Lower lobe of right lung (tissue), 2 donors: ENCODE results near the gene BTNL3. TPM values are rescaled to one million over a fixed set of nuclear protein-coding genes. Genes with fewer than 3 reads are reported as not detected.

ENCODE experiments used
- ATAC-seq, 2 donors: fragments of 200-7000 bp; cut with Tn5 transposase; one replicate each; pipeline ENCODE4 v1.9.1; 2020 to 2022; ENCODE audit warnings: mild to moderate bottlenecking in 2 of 2, moderate library complexity in 2 of 2
- DNase-seq: peaks from one replicate; pipeline ENCODE4 v3.0.0-alpha.2; 2020
- H3K27ac ChIP-seq: fragments of 200-600 bp; one replicate; pipeline ENCODE4 v1.8.0; 2022
- H3K27me3 ChIP-seq: fragments of 200-600 bp; one replicate; pipeline ENCODE4 v1.8.0; 2022; ENCODE audit warnings: low read depth
- H3K36me3 ChIP-seq: fragments of 200-600 bp; one replicate; pipeline ENCODE4 v1.8.0; 2022; ENCODE audit warnings: mild to moderate bottlenecking
- H3K4me1 ChIP-seq: fragments of 200-600 bp; one replicate; pipeline ENCODE4 v1.8.0; 2022
- H3K4me3 ChIP-seq: fragments of 200-600 bp; one replicate; pipeline ENCODE4 v1.8.0; 2022; ENCODE audit warnings: mild to moderate bottlenecking
- H3K9me3 ChIP-seq: fragments of 200-600 bp; one replicate; pipeline ENCODE4 v1.8.0; 2022
- intact Hi-C: fragments of 100-400 bp; cut with DNase I; formaldehyde crosslinking; loops from one replicate; pipeline ENCODE4 v1.11.0; 2022
- total RNA-seq: library from RNA; stranded (reverse); fragmentation: NEBNext Ultra II Directional; extraction: Animal tissue kit (Norgen Biotek cat#: 25700); gene quantifications from one replicate; pipeline ENCODE4 v1.2.1, GENCODE V29; 2021
- TF ChIP-seq, protein P1 (sequence below): fragments of 200-600 bp; IDR thresholded peaks from one replicate; pipeline ENCODE4 v1.8.0; 2022; ENCODE audit warnings: antibody characterized with exemption, mild to moderate bottlenecking
- donor health status: DM: no; HTN: yes; CAD: no; lungs with severe emphysema.

BTNL3 gene
- total RNA-seq, 1 donor from 2014 or later = not detected

DNA sequence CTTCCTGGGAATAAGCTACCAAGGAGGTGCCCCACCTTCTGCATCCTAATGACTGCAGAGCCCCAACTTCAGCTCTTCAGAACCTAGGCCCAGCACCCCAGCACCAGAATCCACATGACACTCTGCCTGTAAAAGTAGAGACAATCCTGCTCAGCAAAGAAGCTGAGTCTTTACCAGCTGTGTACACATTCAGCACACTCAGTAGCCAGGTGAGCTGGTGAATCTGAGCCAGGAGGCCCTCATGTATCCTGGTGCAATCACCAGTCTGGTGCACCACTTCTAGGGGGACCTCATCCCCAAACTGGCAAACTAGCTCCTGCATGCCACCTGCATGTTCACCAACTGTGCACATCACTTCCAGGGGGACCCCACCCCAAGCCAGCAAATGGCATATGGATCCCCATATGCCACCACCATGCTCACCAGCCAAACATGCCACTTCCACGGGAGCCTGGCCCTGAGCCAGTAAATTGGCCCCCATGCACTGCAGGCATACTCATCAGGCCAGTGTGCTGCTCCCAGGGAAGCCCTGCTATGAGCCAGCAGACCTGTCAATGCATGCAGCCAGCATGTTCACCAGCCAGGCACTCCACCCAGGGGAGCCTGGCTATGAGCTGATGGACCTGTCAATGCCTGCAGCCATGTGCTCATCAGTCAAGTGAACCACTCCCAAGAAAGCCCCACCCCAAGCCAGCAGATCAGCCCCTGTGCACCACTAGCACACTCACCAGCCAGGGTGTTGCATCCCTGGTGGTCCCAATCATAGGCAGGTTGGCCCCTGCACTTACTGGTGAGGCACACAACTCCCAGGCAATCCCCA lies 35.8 kb downstream of the BTNL3 start:
- intact Hi-C loops = no loop called here
- DNase-seq (no peak), ATAC-seq (no peak)
- H3K4me3 ChIP-seq = no peak overlapping the region
- H3K27me3 ChIP-seq = no peaks in the 10 kb centered on the region
- no peak overlapping the region for H3K27ac ChIP-seq
- TF ChIP-seq, protein P1, sequence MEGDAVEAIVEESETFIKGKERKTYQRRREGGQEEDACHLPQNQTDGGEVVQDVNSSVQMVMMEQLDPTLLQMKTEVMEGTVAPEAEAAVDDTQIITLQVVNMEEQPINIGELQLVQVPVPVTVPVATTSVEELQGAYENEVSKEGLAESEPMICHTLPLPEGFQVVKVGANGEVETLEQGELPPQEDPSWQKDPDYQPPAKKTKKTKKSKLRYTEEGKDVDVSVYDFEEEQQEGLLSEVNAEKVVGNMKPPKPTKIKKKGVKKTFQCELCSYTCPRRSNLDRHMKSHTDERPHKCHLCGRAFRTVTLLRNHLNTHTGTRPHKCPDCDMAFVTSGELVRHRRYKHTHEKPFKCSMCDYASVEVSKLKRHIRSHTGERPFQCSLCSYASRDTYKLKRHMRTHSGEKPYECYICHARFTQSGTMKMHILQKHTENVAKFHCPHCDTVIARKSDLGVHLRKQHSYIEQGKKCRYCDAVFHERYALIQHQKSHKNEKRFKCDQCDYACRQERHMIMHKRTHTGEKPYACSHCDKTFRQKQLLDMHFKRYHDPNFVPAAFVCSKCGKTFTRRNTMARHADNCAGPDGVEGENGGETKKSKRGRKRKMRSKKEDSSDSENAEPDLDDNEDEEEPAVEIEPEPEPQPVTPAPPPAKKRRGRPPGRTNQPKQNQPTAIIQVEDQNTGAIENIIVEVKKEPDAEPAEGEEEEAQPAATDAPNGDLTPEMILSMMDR = no peak
- H3K4me1 ChIP-seq = no peaks in the 10 kb centered on the region
- H3K9me3 ChIP-seq = peaks cover 12% of the 10 kb centered on the region
- H3K36me3 ChIP-seq = no peaks in the 10 kb centered on the region

DNA sequence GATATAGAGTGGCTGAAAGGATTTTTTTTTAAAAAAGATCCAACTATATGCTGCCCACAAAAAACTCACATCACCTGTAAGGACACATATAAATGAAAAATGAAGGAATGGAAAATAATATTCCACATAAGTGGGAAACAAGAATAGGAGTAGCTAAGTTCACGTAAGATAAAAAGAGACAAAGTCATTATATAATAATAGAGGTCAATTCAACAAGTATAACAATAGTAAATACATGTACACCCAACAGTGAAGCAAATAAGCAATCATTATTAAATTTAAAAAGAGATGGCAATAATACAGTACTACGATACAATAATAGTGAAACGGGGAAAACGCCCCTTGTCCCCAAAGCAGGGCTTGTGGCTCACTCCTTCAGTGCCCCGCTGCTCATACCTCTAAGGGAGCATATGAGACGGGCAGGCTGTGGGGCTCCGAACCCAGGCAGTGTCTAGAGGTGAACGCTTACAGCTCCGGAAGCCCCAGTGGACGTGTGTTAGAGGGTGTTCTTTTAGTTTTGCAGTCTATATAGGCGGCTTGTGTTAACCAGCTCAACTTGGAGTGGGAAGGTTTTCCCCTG lies 38.9 kb downstream of the BTNL3 start:
- intact Hi-C loops = no loop called here
- Histone ChIP-seq H3K36me3 (no peaks in the 10 kb centered on the region), H3K4me1 (no peaks in the 10 kb centered on the region), H3K4me3 (no peak overlapping the region), H3K27ac (no peak overlapping the region), H3K9me3 (peaks cover 4% of the 10 kb centered on the region), H3K27me3 (no peaks in the 10 kb centered on the region)
- TF ChIP-seq, protein P1 = no peak
- DNase-seq (no peak), ATAC-seq (no peak)

DNA sequence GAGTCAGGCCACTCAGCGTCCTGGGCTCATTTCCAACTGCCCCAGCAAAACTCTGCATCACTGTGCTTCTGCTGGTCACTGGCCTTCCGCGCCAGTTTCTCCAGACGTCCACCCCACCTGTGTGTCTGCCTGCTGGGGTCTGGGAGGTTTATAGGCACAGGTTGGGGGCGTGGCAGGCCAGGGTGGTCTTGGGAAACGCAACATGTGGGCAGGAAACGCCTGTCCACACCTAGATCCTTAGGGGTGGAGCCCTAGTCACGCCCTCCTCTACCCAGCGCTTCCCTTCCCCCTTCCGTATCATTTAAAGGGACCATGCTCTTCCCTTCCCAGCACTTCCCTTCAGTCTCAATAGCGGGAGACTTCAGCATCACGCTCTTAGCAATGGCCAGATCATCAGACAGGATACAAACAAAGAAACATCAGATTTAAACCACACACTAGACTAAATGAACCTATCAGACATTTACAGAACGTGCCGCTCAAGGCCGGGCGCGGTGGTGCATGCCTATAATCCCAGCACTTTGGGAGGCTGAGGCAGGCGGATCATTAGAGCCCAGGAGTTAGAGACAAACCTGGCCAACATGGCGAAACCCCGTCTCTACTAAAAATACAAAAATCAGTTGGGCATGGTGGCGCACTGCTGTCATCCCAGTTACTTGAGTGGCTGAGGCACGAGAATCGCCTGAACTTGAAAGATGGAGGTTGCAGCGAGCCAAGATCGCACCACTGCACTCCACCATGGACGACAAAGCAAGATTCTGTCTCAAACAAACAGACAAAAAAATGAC lies 39.6 kb downstream of the BTNL3 start:
- Histone ChIP-seq H3K27me3 (no peaks in the 10 kb centered on the region), H3K4me3 (no peak overlapping the region), H3K4me1 (no peaks in the 10 kb centered on the region), H3K9me3 (no peaks in the 10 kb centered on the region), H3K36me3 (no peaks in the 10 kb centered on the region), H3K27ac (no peak overlapping the region)
- DNase-seq = no peak
- intact Hi-C loops = no loop called here
- no peak for ATAC-seq
- TF ChIP-seq, protein P1 = no peak

DNA sequence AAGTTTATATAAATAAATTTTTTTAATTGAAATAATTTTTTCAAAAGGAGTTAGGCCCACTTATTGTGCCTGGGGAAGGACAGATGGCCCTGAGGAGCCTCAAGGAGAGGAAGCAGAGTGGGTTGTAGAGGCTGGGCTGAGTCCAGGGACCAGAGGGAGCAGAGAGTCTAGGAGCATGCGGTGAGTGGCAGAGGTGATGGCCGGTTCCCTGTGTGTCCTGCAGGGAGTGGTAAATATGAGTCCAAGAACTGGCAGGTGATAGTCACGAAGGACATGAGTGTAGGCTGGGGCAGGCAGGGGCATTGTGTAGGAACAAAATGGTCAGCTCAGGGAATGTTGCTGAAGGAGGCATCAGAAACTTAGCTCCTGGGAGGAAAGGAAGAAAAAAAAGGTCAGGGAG lies 43.1 kb downstream of the BTNL3 start:
- Histone ChIP-seq H3K36me3 (no peaks in the 10 kb centered on the region), H3K4me3 (no peak overlapping the region), H3K4me1 (no peaks in the 10 kb centered on the region), H3K27ac (no peak overlapping the region), H3K9me3 (no peaks in the 10 kb centered on the region), H3K27me3 (no peaks in the 10 kb centered on the region)
- DNase-seq (no peak), ATAC-seq (peak in 1 of 2 donors; percentile 21)
- TF ChIP-seq, protein P1 = no peak
- intact Hi-C loops = no loop called here

DNA sequence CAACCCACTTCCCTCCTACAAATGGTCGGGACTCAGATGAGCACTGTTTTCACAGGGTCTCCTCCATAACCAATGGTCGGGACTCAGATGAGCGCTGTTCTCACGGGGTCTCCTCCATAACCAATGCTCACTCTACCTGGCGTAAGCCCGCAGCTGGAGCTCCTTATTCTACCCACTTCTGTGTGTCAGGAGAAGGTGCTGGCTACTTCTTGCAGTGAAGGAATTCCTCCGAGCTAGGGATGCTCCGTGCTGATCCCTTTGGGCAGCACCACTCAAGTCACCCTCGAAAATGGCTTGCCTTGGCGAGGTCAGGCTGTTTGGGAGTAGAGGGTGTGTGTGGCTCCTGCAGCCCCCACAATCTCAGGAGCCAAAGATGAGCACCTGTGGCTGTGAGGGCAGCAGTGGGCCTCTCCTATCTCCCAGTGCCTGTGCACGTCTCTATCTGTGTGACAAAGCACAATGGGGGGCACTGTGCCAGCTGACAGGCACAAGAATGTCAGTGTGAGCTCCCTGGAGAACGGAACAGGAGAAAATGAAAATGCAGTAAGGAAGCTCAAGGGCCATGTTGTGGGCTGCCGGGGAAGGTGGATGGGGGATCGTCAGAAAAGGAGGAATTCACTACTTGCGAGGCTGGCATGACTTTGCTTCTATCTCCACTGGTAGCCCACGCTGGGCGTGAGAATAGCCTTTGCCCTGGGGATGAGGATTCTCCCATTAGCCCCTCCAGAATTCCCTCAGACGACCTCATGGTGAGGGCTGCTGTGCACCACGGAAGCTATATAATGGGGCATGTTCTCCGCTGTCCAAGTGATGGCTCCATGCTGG lies 47.6 kb downstream of the BTNL3 start:
- intact Hi-C loops = no loop called here
- no peaks in the 10 kb centered on the region for H3K9me3 ChIP-seq
- ATAC-seq = no peak
- DNase-seq = no peak
- no peak overlapping the region for H3K27ac ChIP-seq
- H3K4me3 ChIP-seq = no peak overlapping the region
- peaks cover 8% of the 10 kb centered on the region for H3K27me3 ChIP-seq
- TF ChIP-seq, protein P1 = no peak
- H3K36me3 ChIP-seq = no peaks in the 10 kb centered on the region
- H3K4me1 ChIP-seq = no peaks in the 10 kb centered on the region
